Gastroesophageal sphincter (tissue), 4 donors: ENCODE data around the gene SPOCK2. TPM values are rescaled to one million over a fixed set of nuclear protein-coding genes. Genes with fewer than 3 reads are reported as not detected.

Experiments
- ATAC-seq: fragments of 150-250 bp; one replicate; pipeline ENCODE4 v1.9.1; 2016; ENCODE audit warnings: mild to moderate bottlenecking, moderate library complexity
- H3K27ac ChIP-seq, 4 donors: fragments of 200-600 bp; sonication (generic) in 3 of 4; 1 replicate in 3 of 4; 2 replicates in 1 of 4; pipeline ENCODE4 v1.5.1; 2016 to 2019
- H3K27me3 ChIP-seq: fragments of 200-600 bp; sonication (generic); one replicate; pipeline ENCODE4 v1.5.1; 2019
- H3K36me3 ChIP-seq, 2 donors: fragments of 200-600 bp; sonication (generic); one replicate each; pipeline ENCODE4 v1.5.1; 2019; ENCODE audit warnings: control low read depth in 1 of 2
- H3K4me1 ChIP-seq, 3 donors: fragments of 200-600 bp; sonication (generic); 1 replicate in 2 of 3; 2 replicates in 1 of 3; pipeline ENCODE4 v1.5.1; 2016 to 2019; ENCODE audit warnings: control low read depth in 2 of 3
- H3K4me3 ChIP-seq, 2 donors: fragments of 200-600 bp; sonication (generic); one replicate each; pipeline ENCODE4 v1.5.1; 2019; ENCODE audit warnings: mild to moderate bottlenecking in 1 of 2, moderate library complexity in 1 of 2
- H3K9me3 ChIP-seq, 3 donors: fragments of 200-600 bp; sonication (generic); one replicate each; pipeline ENCODE4 v1.5.1; 2017 to 2019; ENCODE audit warnings: control low read depth in 2 of 3
- CTCF ChIP-seq, 4 experiments: fragments of 200-600 bp in 2 of 4; fragments of 450-650 bp in 2 of 4; sonication (generic) in 1 of 4; IDR thresholded peaks; one replicate each; pipeline ENCODE4 v1.5.1; 2017 to 2019; ENCODE audit warnings: antibody characterized with exemption in 4 of 4, mild to moderate bottlenecking in 2 of 4, moderate library complexity in 2 of 4
- EP300 ChIP-seq: sonication (generic); formaldehyde crosslinking; IDR thresholded peaks from one replicate; pipeline ENCODE4 v1.6.1; 2017; ENCODE audit warnings: antibody characterized with exemption, mild to moderate bottlenecking
- POLR2A ChIP-seq, 2 donors: fragments of 450-650 bp; IDR thresholded peaks; one replicate each; pipeline ENCODE4 v1.6.1; 2017; ENCODE audit warnings: antibody characterized with exemption in 2 of 2, mild to moderate bottlenecking in 2 of 2, moderate library complexity in 1 of 2
- POLR2AphosphoS5 ChIP-seq: sonication (generic); formaldehyde crosslinking; IDR thresholded peaks from one replicate; pipeline ENCODE4 v1.6.1; 2017; ENCODE audit warnings: antibody characterized with exemption
- WGBS, 2 donors: methylation state at CpG; one replicate each; pipeline ENCODE4 v1.1.5; 2018; ENCODE audit warnings: low coverage in 1 of 2; 5-methylcytosine and 5-hydroxymethylcytosine counted together
- total RNA-seq, 4 donors: library from RNA; depleted of rRNA; stranded (reverse); fragments of >200 nt; gene quantifications; one replicate each; pipeline ENCODE4 v1.1.0, GENCODE V29; 2016

Gene SPOCK2
- total RNA-seq, 4 donors from 2014 or later = 6.2 to 9.2 (median 7.9) TPM

- no peak overlapping the region for H3K4me3 ChIP-seq
- H3K27ac ChIP-seq = peak overlapping the region in 2 of 4 donors; percentile 2 to 94
- H3K27me3 ChIP-seq = no peaks in the 10 kb centered on the region
- whole genome bisulfite sequencing, 2 donors = 81% methylated on average over 6 to 10 of the region's 13 CpGs
- ATAC-seq = no peak
- peaks cover 8 to 99% (median 27%) of the 10 kb centered on the region in 3 donors for H3K4me1 ChIP-seq
- peaks cover 0 to 10% of the 10 kb centered on the region in 2 donors for H3K36me3 ChIP-seq
- no peak for TF ChIP-seq EP300
- no peak for TF ChIP-seq CTCF (IDR thresholded peaks at IDR 0.05)
- TF ChIP-seq POLR2A (IDR thresholded peaks at IDR 0.05) = no peak
- no peak for TF ChIP-seq POLR2AphosphoS5
- H3K9me3 ChIP-seq = no peaks in the 10 kb centered on the region
Measured at GRCh38 chr10:72013202-72013945, 75.0 kb downstream of the SPOCK2 start.

DNA sequence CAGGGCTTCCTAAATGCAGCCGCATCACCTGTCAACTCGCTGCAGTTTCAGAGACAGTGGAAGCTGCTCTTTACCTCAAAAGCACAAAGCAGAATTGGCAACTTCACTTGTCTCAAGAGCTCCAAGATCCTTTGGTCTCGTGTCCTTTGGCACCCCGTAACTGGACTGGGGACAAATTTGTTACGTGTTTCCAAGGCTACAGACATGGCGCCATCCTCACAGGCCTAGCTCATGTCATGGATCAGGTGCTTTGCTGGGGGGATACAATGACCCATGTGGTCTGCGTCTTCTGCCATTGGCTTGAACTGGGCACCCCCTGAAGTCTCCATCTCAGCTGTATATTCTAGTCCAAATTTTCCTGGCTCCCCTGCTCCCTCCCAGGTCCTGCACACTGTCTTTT, 75.6 kb downstream of the SPOCK2 start:
- Histone ChIP-seq H3K9me3 (no peaks in the 10 kb centered on the region), H3K4me3 (no peak overlapping the region), H3K36me3 (peaks cover 0 to 16% of the 10 kb centered on the region in 2 donors), H3K4me1 (peaks cover 10 to 100% (median 29%) of the 10 kb centered on the region in 3 donors), H3K27me3 (no peaks in the 10 kb centered on the region), H3K27ac (peak overlapping the region in 2 of 4 donors; percentile 92 to 94)
- 80 to 81% methylated on average over 3 to 5 of the region's 7 CpGs for WGBS, 2 donors
- no peak for TF ChIP-seq POLR2AphosphoS5
- TF ChIP-seq CTCF (IDR thresholded peaks at IDR 0.05) = no peak
- TF ChIP-seq EP300 = no peak
- TF ChIP-seq POLR2A (IDR thresholded peaks at IDR 0.05) = no peak
- ATAC-seq = no peak

- peaks cover 10 to 100% (median 33%) of the 10 kb centered on the region in 3 donors for H3K4me1 ChIP-seq
- H3K36me3 ChIP-seq = peaks cover 0 to 23% of the 10 kb centered on the region in 2 donors
- H3K27ac ChIP-seq = peak overlapping the region in 3 of 4 donors; percentile 92 to 97 (median 94)
- no peak overlapping the region for H3K4me3 ChIP-seq
- H3K9me3 ChIP-seq = no peaks in the 10 kb centered on the region
- H3K27me3 ChIP-seq = no peaks in the 10 kb centered on the region
- TF ChIP-seq POLR2AphosphoS5 = no peak
- TF ChIP-seq CTCF (IDR thresholded peaks at IDR 0.05) = no peak
- TF ChIP-seq EP300 = no peak
- no peak for TF ChIP-seq POLR2A (IDR thresholded peaks at IDR 0.05)
- WGBS, 2 donors = 76 to 95% methylated on average over 3 of the region's 7 CpGs
- ATAC-seq = no peak
Measured at GRCh38 chr10:72011976-72012512, 76.3 kb downstream of the SPOCK2 start.

DNA sequence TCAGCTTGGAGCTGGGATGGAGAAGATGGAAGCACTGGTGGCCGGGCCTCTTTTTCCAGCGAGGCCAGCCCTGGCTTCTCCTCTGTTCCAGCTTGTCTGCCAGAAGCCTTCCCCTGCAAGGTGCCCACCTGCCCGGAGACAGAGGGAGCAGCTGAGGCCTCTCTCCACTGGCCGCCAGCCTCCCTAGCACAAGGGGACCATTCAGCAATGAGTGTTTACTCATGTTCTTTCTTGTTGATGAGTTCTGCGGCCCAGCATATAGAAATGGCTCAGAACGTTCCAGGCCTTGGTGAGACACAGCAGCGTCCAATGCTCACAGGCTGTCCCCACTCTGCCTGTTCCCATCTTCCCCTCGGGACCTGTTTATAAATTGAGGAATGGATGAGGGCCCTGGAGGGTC, 76.9 kb downstream of the SPOCK2 start:
- Histone ChIP-seq H3K36me3 (peaks cover 0 to 29% of the 10 kb centered on the region in 2 donors), H3K27me3 (no peaks in the 10 kb centered on the region), H3K4me1 (peaks cover 10 to 100% (median 38%) of the 10 kb centered on the region in 3 donors), H3K4me3 (no peak overlapping the region), H3K9me3 (no peaks in the 10 kb centered on the region), H3K27ac (peak overlapping the region in 3 of 4 donors; percentile 92 to 97 (median 94))
- no peak for ATAC-seq
- TF ChIP-seq CTCF (IDR thresholded peaks at IDR 0.05) (no peak), POLR2A (IDR thresholded peaks at IDR 0.05) (no peak), EP300 (no peak), POLR2AphosphoS5 (no peak)
- WGBS, 2 donors = 89 to 100% methylated on average over 1 to 5 of the region's 8 CpGs

GRCh38 chr10:72011016-72011415, 77.3 kb downstream of the SPOCK2 start:
- Histone ChIP-seq H3K36me3 (peaks cover 0 to 33% of the 10 kb centered on the region in 2 donors), H3K27ac (peak overlapping the region in 3 of 4 donors; percentile 92 to 97 (median 94)), H3K4me1 (peaks cover 10 to 100% (median 42%) of the 10 kb centered on the region in 3 donors), H3K9me3 (no peaks in the 10 kb centered on the region), H3K27me3 (no peaks in the 10 kb centered on the region), H3K4me3 (no peak overlapping the region)
- no peak for ATAC-seq
- 86 to 96% methylated on average over 5 of the region's 9 CpGs for WGBS, 2 donors
- TF ChIP-seq CTCF (IDR thresholded peaks at IDR 0.05) (no peak), POLR2A (IDR thresholded peaks at IDR 0.05) (no peak), POLR2AphosphoS5 (no peak), EP300 (no peak)
